Aorta (tissue), 4 donors: ENCODE results near the gene LILRB4. TPM values are rescaled to one million over a fixed set of nuclear protein-coding genes. Genes with fewer than 3 reads are reported as not detected.

ENCODE experiments used
- microRNA-seq, 2 donors: library from miRNA; unstranded; fragments of <30 nt; microRNA quantifications; one replicate each; pipeline ENCODE4 v1.2.0, GENCODE V29; 2020
- polyA plus RNA-seq, 2 donors: library from polyadenylated mRNA; stranded (reverse); fragments of 200-250 nt; gene quantifications; one replicate each; pipeline ENCODE4 v1.2.3, GENCODE V29; 2013
- total RNA-seq, 2 donors: library from RNA; stranded (reverse); fragmentation: NEBNext Ultra II Directional; extraction: Animal tissue kit (Norgen Biotek cat#: 25700); gene quantifications; one replicate each; pipeline ENCODE4 v1.2.1, GENCODE V29; 2021
- donor health status: healthy with polysubstance abuse.
- donor health status: Bipolar disorder and iron deficiency.
- donor health status: DM: no; HTN: no; CAD: no.
- donor health status: DM: yes; HTN: yes; CAD: no.

Gene LILRB4
- total and polyA plus RNA-seq, 4 donors = 1.00 to 15.1 (median 10.7) TPM

Small RNAs within 50 kb of the gene (microRNA-seq; reads per million reads assigned to microRNA genes)
- gene MIR8061 = 0 reads per million in 2 donors

Other genes with a start within 250 kb of the LILRB4 start
- gene TTYH1, start 247.5 kb upstream of the LILRB4 start, total RNA-seq = 1 to 10 TPM in 1 of 2 donors, under 1 TPM in 1; 0.94 to 2.2 TPM
- under 1 TPM in 1 of 2 donors, not detected in 1; 0.03 TPM for gene TTYH1, start 247.5 kb upstream of the LILRB4 start, polyA plus RNA-seq
- gene LENG8, start 213.8 kb upstream of the LILRB4 start, total RNA-seq = 100 to 1,000 TPM; 166 to 274 TPM
- gene LENG8, start 213.8 kb upstream of the LILRB4 start, polyA plus RNA-seq = 100 to 1,000 TPM in 1 of 2 donors, 10 to 100 TPM in 1; 39.4 to 336 TPM
- gene LENG9, start 199.2 kb upstream of the LILRB4 start, total RNA-seq = 1 to 10 TPM; 5.4 to 7.4 TPM
- gene LENG9, start 199.2 kb upstream of the LILRB4 start, polyA plus RNA-seq = 1 to 10 TPM; 2.1 to 6.5 TPM
- gene CDC42EP5, start 189.7 kb upstream of the LILRB4 start, total RNA-seq = 10 to 100 TPM; 45.0 to 52.8 TPM
- 10 to 100 TPM; 40.4 to 55.2 TPM for gene CDC42EP5, start 189.7 kb upstream of the LILRB4 start, polyA plus RNA-seq
- 1 to 10 TPM in 1 of 2 donors, under 1 TPM in 1; 0.52 to 2.4 TPM for gene LAIR2, start 160.2 kb upstream of the LILRB4 start, total RNA-seq
- not detected for gene LAIR2, start 160.2 kb upstream of the LILRB4 start, polyA plus RNA-seq
- gene LILRA2, start 89.2 kb upstream of the LILRB4 start, total RNA-seq = 1 to 10 TPM; 3.5 to 3.7 TPM
- 10 to 100 TPM in 1 of 2 donors, 1 to 10 TPM in 1; 2.3 to 10.1 TPM for gene LILRA2, start 89.2 kb upstream of the LILRB4 start, polyA plus RNA-seq
- 1 to 10 TPM; 1.4 to 2.0 TPM for gene LILRA1, start 69.4 kb upstream of the LILRB4 start, total RNA-seq
- under 1 TPM; 0.08 to 0.88 TPM for gene LILRA1, start 69.4 kb upstream of the LILRB4 start, polyA plus RNA-seq
- gene LILRB1, start 32.5 kb upstream of the LILRB4 start, total RNA-seq = 10 to 100 TPM in 1 of 2 donors, 1 to 10 TPM in 1; 7.7 to 21.3 TPM
- 1 to 10 TPM in 1 of 2 donors, under 1 TPM in 1; 0.61 to 6.3 TPM for gene LILRB1, start 32.5 kb upstream of the LILRB4 start, polyA plus RNA-seq
- not detected for gene KIR3DL3, start 61.5 kb downstream of the LILRB4 start, total RNA-seq
- not detected for gene KIR3DL3, start 61.5 kb downstream of the LILRB4 start, polyA plus RNA-seq
- gene KIR2DL3, start 75.5 kb downstream of the LILRB4 start, total RNA-seq = not detected
- not detected for gene KIR2DL3, start 75.5 kb downstream of the LILRB4 start, polyA plus RNA-seq
- gene KIR2DL1, start 106.8 kb downstream of the LILRB4 start, total RNA-seq = not detected
- gene KIR2DL1, start 106.8 kb downstream of the LILRB4 start, polyA plus RNA-seq = not detected
- not detected for gene KIR2DL4, start 140.6 kb downstream of the LILRB4 start, total RNA-seq
- under 1 TPM in 1 of 2 donors, not detected in 1; 0.72 TPM for gene KIR2DL4, start 140.6 kb downstream of the LILRB4 start, polyA plus RNA-seq
- gene KIR3DL1, start 153.5 kb downstream of the LILRB4 start, total RNA-seq = not detected
- not detected for gene KIR3DL1, start 153.5 kb downstream of the LILRB4 start, polyA plus RNA-seq
- not detected for gene KIR2DS4, start 169.7 kb downstream of the LILRB4 start, total RNA-seq
- not detected for gene KIR2DS4, start 169.7 kb downstream of the LILRB4 start, polyA plus RNA-seq
- not detected for gene KIR3DL2, start 187.5 kb downstream of the LILRB4 start, total RNA-seq
- under 1 TPM in 1 of 2 donors, not detected in 1; 0.20 TPM for gene KIR3DL2, start 187.5 kb downstream of the LILRB4 start, polyA plus RNA-seq
- gene FCAR, start 211.2 kb downstream of the LILRB4 start, total RNA-seq = 1 to 10 TPM; 2.0 to 5.2 TPM
- not detected for gene FCAR, start 211.2 kb downstream of the LILRB4 start, polyA plus RNA-seq
- 1 to 10 TPM in 1 of 2 donors, under 1 TPM in 1; 0.72 to 1.0 TPM for gene NCR1, start 243.2 kb downstream of the LILRB4 start, total RNA-seq
- not detected for gene NCR1, start 243.2 kb downstream of the LILRB4 start, polyA plus RNA-seq